ENCODE measurements around the gene RAB11FIP4. TPM values are rescaled to one million over a fixed set of nuclear protein-coding genes. Genes with fewer than 3 reads are reported as not detected.

Gene RAB11FIP4
- total RNA-seq, 3 donors from 2014 or later (not counting 1 experiment from before 2014, with no cell fraction given) = 81.4 to 121 (median 102) TPM

- Mint-ChIP-seq H3K9me3 (no peaks in the 10 kb centered on the region), H3K36me3 (peaks cover 6% of the 10 kb centered on the region), H3K27me3 (ENCODE audit: low read depth in 2 of 2) (peaks cover 47 to 48% of the 10 kb centered on the region in 2 donors), H3K27ac (no peak overlapping the region), H3K4me3 (peak overlapping the region; percentile 88), H3K4me1 (peaks cover 10 to 24% of the 10 kb centered on the region in 2 donors)
- no peak overlapping the region for H3K4me3 ChIP-seq (ENCODE audit: low read length)
- ATAC-seq (peak in 2 of 3 donors; percentile 8 to 21), DNase-seq (no peak)
- H3K36me3 ChIP-seq (ENCODE audit: control insufficient read depth, insufficient read depth, low read length) = no peaks in the 10 kb centered on the region
- no peak overlapping the region for H3K27ac ChIP-seq (ENCODE audit: low read length)
- TF ChIP-seq CTCF (IDR thresholded peaks at IDR 0.05) = no peak
- no peaks in the 10 kb centered on the region for H3K9me3 ChIP-seq (ENCODE audit: control insufficient read depth, insufficient read depth, low read length)
- intact Hi-C loops (cut with micrococcal nuclease) = no loop called here
- 18% methylated on average over 56 of the region's 56 CpGs for WGBS (ENCODE audit: insufficient coverage)
- H3K4me1 ChIP-seq (ENCODE audit: control insufficient read depth, insufficient read depth, low read length) = peaks cover 15% of the 10 kb centered on the region
- peaks cover 23% of the 10 kb centered on the region for H3K27me3 ChIP-seq (ENCODE audit: control insufficient read depth, insufficient read depth, low read length)
Measured at GRCh38 chr17:31390748-31391495, 553 bp upstream of the RAB11FIP4 start.

GRCh38 chr17:31392002-31392855 is 754 bp downstream of the RAB11FIP4 start:
- no peak overlapping the region for H3K4me3 ChIP-seq (ENCODE audit: low read length)
- intact Hi-C loops (cut with micrococcal nuclease) = no loop called here

DNA sequence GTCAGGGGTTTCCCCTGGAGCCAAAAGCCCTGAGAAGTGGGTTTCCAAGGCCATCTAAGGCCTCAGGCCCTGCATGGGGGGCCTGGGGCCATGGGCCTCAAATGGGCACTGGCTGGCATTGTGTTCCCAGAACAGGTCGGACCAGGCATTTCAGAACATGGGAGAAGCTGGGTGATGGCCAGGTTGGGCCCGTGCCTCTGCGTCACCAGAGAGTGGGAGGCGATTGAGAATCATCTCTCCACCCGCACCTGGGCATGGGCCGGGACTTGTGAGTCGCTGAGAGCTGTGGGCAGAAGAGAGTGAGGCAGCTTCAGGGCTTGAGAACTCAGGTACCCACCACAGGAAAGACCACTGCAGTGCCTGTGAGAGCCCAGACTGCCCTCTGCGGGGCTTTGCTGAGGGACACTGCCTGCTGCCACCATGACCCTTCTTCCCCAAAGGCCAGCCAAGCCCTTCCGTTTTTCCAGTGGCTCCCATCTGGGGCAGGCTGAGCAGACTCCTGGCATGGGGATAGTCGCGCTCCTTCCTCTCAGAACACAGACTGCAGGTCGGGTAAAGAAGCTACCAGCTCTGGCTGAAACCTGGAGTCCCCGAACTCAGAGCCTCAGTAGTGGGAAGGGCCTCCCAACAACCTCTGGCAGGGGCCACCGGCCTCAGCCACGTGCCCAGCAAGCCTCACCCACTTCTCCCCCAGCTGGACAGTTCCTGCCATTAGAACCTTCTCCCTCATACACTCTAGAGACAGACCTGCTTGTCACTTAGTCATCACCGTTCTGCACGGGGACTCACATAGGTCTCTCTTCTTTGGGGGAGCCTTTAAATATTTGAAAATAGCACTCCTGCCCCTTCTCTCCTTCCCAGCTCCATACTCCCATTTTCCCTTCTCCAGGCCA is 1.6 kb downstream of the RAB11FIP4 start:
- Mint-ChIP-seq H3K27me3 (ENCODE audit: low read depth in 2 of 2) (peaks cover 54 to 55% of the 10 kb centered on the region in 2 donors), H3K4me1 (peaks cover 10 to 24% of the 10 kb centered on the region in 2 donors), H3K4me3 (peak overlapping the region; percentile 74), H3K36me3 (peaks cover 6% of the 10 kb centered on the region), H3K27ac (no peak overlapping the region), H3K9me3 (no peaks in the 10 kb centered on the region)
- WGBS (ENCODE audit: insufficient coverage) = 82% methylated on average over 17 of the region's 17 CpGs
- no peak for TF ChIP-seq CTCF (IDR thresholded peaks at IDR 0.05)
- H3K4me3 ChIP-seq (ENCODE audit: low read length) = no peak overlapping the region
- H3K27ac ChIP-seq (ENCODE audit: low read length) = no peak overlapping the region
- DNase-seq (no peak), ATAC-seq (no peak)
- H3K36me3 ChIP-seq (ENCODE audit: control insufficient read depth, insufficient read depth, low read length) = no peaks in the 10 kb centered on the region
- H3K4me1 ChIP-seq (ENCODE audit: control insufficient read depth, insufficient read depth, low read length) = peaks cover 15% of the 10 kb centered on the region
- intact Hi-C loops (cut with micrococcal nuclease) = no loop called here
- H3K9me3 ChIP-seq (ENCODE audit: control insufficient read depth, insufficient read depth, low read length) = no peaks in the 10 kb centered on the region
- peaks cover 25% of the 10 kb centered on the region for H3K27me3 ChIP-seq (ENCODE audit: control insufficient read depth, insufficient read depth, low read length)

More at GRCh38 chr17:31392002-31392855, 754 bp downstream of the RAB11FIP4 start:
- H3K4me1 Mint-ChIP-seq = peaks cover 10 to 24% of the 10 kb centered on the region in 2 donors
- Histone ChIP-seq H3K27ac (ENCODE audit: low read length) (no peak overlapping the region), H3K27me3 (ENCODE audit: control insufficient read depth, insufficient read depth, low read length) (peaks cover 25% of the 10 kb centered on the region), H3K9me3 (ENCODE audit: control insufficient read depth, insufficient read depth, low read length) (no peaks in the 10 kb centered on the region), H3K36me3 (ENCODE audit: control insufficient read depth, insufficient read depth, low read length) (no peaks in the 10 kb centered on the region), H3K4me1 (ENCODE audit: control insufficient read depth, insufficient read depth, low read length) (peaks cover 15% of the 10 kb centered on the region)
- H3K27me3 Mint-ChIP-seq (ENCODE audit: low read depth in 2 of 2) = peaks cover 53 to 58% of the 10 kb centered on the region in 2 donors
- TF ChIP-seq CTCF (IDR thresholded peaks at IDR 0.05) = no peak
- H3K9me3 Mint-ChIP-seq = no peaks in the 10 kb centered on the region
- no peak for DNase-seq
- WGBS (ENCODE audit: insufficient coverage) = 23% methylated on average over 48 of the region's 52 CpGs
- ATAC-seq = peak in 1 of 3 donors; percentile 31
- no peak overlapping the region for H3K27ac Mint-ChIP-seq
- peaks cover 6% of the 10 kb centered on the region for H3K36me3 Mint-ChIP-seq
- H3K4me3 Mint-ChIP-seq = peak overlapping the region; percentile 74

Data from natural killer cell (primary cell).